Thoracic aorta (tissue), 2 donors: ENCODE measurements around the gene CELF4. TPM values are rescaled to one million over a fixed set of nuclear protein-coding genes. Genes with fewer than 3 reads are reported as not detected.

ENCODE experiments used
- ATAC-seq: fragments of 150-250 bp; one replicate; pipeline ENCODE4 v1.8.0; 2017; ENCODE audit warnings: low read depth; ENCODE audit not compliant: insufficient number of reproducible peaks, low FRiP score
- DNase-seq: peaks from one replicate; pipeline ENCODE4 v3.0.0-alpha.2; 2020; ENCODE audit warnings: low spot score
- H3K27ac ChIP-seq, 2 donors: fragments of 200-600 bp; sonication (generic); 1 replicate in 1 of 2; 2 replicates in 1 of 2; pipeline ENCODE4 v1.5.1; 2016; ENCODE audit warnings: mild to moderate bottlenecking in 2 of 2, moderate library complexity in 2 of 2
- H3K27me3 ChIP-seq: fragments of 200-600 bp; sonication (generic); replicated peaks from 2 replicates; pipeline ENCODE4 v1.6.0; 2016; ENCODE audit warnings: mild to moderate bottlenecking; ENCODE audit not compliant: insufficient read depth
- H3K36me3 ChIP-seq: fragments of 200-600 bp; sonication (generic); one replicate; pipeline ENCODE4 v1.5.1; 2016
- H3K4me1 ChIP-seq, 2 donors: fragments of 200-600 bp; sonication (generic); 1 replicate in 1 of 2; 2 replicates in 1 of 2; pipeline versions ENCODE4 v1.5.1 to v1.6.0; 2016; ENCODE audit warnings: low read depth in 2 of 2, mild to moderate bottlenecking in 1 of 2; ENCODE audit not compliant: control insufficient read depth in 1 of 2
- H3K4me3 ChIP-seq: fragments of 200-600 bp; sonication (generic); 2 replicates; pipeline ENCODE4 v1.5.1; 2016; ENCODE audit warnings: mild to moderate bottlenecking
- H3K9me3 ChIP-seq: fragments of 200-600 bp; sonication (generic); 2 replicates; pipeline ENCODE4 v1.5.1; 2016
- CTCF ChIP-seq: fragments of 200-600 bp; sonication (generic); IDR thresholded peaks from one replicate; pipeline ENCODE4 v1.5.1; 2019; ENCODE audit warnings: antibody characterized with exemption
- total RNA-seq, 2 donors: library from RNA; depleted of rRNA; stranded (reverse); fragments of >200 nt; gene quantifications; one replicate each; pipeline versions ENCODE4 v1.1.0 to v1.2.3, GENCODE V29; 2016

The CELF4 gene
- total RNA-seq, 2 donors from 2014 or later: not detected

- no peak overlapping the region for H3K27ac ChIP-seq
- no peaks in the 10 kb centered on the region for H3K9me3 ChIP-seq
- H3K36me3 ChIP-seq: no peaks in the 10 kb centered on the region
- DNase-seq (no peak), ATAC-seq (no peak)
- H3K27me3 ChIP-seq: no peaks in the 10 kb centered on the region
- H3K4me1 ChIP-seq: no peaks in the 10 kb centered on the region
- H3K4me3 ChIP-seq: no peak overlapping the region
- TF ChIP-seq CTCF: no peak
Measured at GRCh38 chr18:37242826-37243560, 322.6 kb downstream of the CELF4 start.

GRCh38 chr18:37242091-37242490, 323.5 kb downstream of the CELF4 start:
- H3K4me3 ChIP-seq: no peak overlapping the region
- no peaks in the 10 kb centered on the region for H3K36me3 ChIP-seq
- no peaks in the 10 kb centered on the region for H3K4me1 ChIP-seq
- TF ChIP-seq CTCF: no peak
- no peaks in the 10 kb centered on the region for H3K9me3 ChIP-seq
- H3K27me3 ChIP-seq: no peaks in the 10 kb centered on the region
- DNase-seq: no peak
- no peak for ATAC-seq
- H3K27ac ChIP-seq: no peak overlapping the region

- Histone ChIP-seq H3K27me3 (no peaks in the 10 kb centered on the region), H3K4me1 (no peaks in the 10 kb centered on the region), H3K4me3 (no peak overlapping the region), H3K27ac (no peak overlapping the region), H3K36me3 (no peaks in the 10 kb centered on the region), H3K9me3 (no peaks in the 10 kb centered on the region)
- no peak for ATAC-seq
- no peak for TF ChIP-seq CTCF
- no peak for DNase-seq
Measured at GRCh38 chr18:37238282-37239108, 327.1 kb downstream of the CELF4 start.

- no peak for ATAC-seq
- TF ChIP-seq CTCF: no peak
Measured at GRCh38 chr18:37235583-37235982, 330.0 kb downstream of the CELF4 start.

GRCh38 chr18:37231251-37231650, 334.3 kb downstream of the CELF4 start:
- DNase-seq: no peak

More at GRCh38 chr18:37235583-37235982, 330.0 kb downstream of the CELF4 start:
- Histone ChIP-seq H3K4me3 (no peak overlapping the region), H3K27ac (no peak overlapping the region), H3K27me3 (no peaks in the 10 kb centered on the region), H3K4me1 (peaks cover 0 to 6% of the 10 kb centered on the region in 2 donors), H3K36me3 (no peaks in the 10 kb centered on the region), H3K9me3 (no peaks in the 10 kb centered on the region)
- DNase-seq: no peak

More at GRCh38 chr18:37231251-37231650, 334.3 kb downstream of the CELF4 start:
- TF ChIP-seq CTCF: no peak
- Histone ChIP-seq H3K27me3 (no peaks in the 10 kb centered on the region), H3K36me3 (no peaks in the 10 kb centered on the region), H3K4me1 (peaks cover 0 to 6% of the 10 kb centered on the region in 2 donors), H3K27ac (no peak overlapping the region), H3K4me3 (no peak overlapping the region), H3K9me3 (no peaks in the 10 kb centered on the region)
- no peak for ATAC-seq
